H9 (cell line): ENCODE measurements around the gene SIN3A. TPM values are rescaled to one million over a fixed set of nuclear protein-coding genes. Genes with fewer than 3 reads are reported as not detected.

Source experiments
- DNase-seq: peaks from one replicate; pipeline ENCODE4 v3.0.0-alpha.2; 2017
- H2AFZ ChIP-seq: one replicate; pipeline ENCODE4 v1.6.1; 2013; ENCODE audit warnings: mild to moderate bottlenecking, low read length, control low read depth, moderate library complexity
- H2AK5ac ChIP-seq: 2 replicates; pipeline ENCODE4 v1.6.1; 2013; ENCODE audit warnings: low read length, control low read depth, mixed read lengths; ENCODE audit not compliant: insufficient read length
- H2BK120ac ChIP-seq: one replicate; pipeline ENCODE4 v1.6.1; 2013; ENCODE audit warnings: low read depth, mild to moderate bottlenecking, low read length, control low read depth, inconsistent platforms; ENCODE audit not compliant: poor library complexity, severe bottlenecking
- H2BK12ac ChIP-seq: 2 replicates; pipeline ENCODE4 v1.6.1; 2013; ENCODE audit warnings: low read length, control low read depth, mixed read lengths, low read depth; ENCODE audit not compliant: insufficient read length
- H2BK15ac ChIP-seq: 2 replicates; pipeline ENCODE4 v1.6.1; 2013; ENCODE audit warnings: low read depth, low read length, control low read depth
- H2BK20ac ChIP-seq: one replicate; pipeline ENCODE4 v1.6.1; 2013; ENCODE audit warnings: low read depth, mild to moderate bottlenecking, low read length, control low read depth, inconsistent platforms; ENCODE audit not compliant: poor library complexity, severe bottlenecking
- H2BK5ac ChIP-seq: 2 replicates; pipeline ENCODE4 v1.6.1; 2013; ENCODE audit warnings: low read length, control low read depth, mixed read lengths; ENCODE audit not compliant: insufficient read length
- H3K14ac ChIP-seq: 2 replicates; pipeline ENCODE4 v1.6.1; 2013; ENCODE audit warnings: low read length, control low read depth; ENCODE audit not compliant: insufficient read depth
- H3K18ac ChIP-seq: 2 replicates; pipeline ENCODE4 v1.6.1; 2013; ENCODE audit warnings: low read depth, mild to moderate bottlenecking, mixed read lengths, low read length, control low read depth; ENCODE audit not compliant: insufficient read length
- H3K23ac ChIP-seq: 2 replicates; pipeline ENCODE4 v1.6.1; 2013; ENCODE audit warnings: low read length, control low read depth, mixed read lengths, low read depth; ENCODE audit not compliant: insufficient read length
- H3K23me2 ChIP-seq: 2 replicates; pipeline ENCODE4 v1.6.1; 2013; ENCODE audit warnings: low read depth, mild to moderate bottlenecking, mixed read lengths, low read length, control low read depth; ENCODE audit not compliant: insufficient read length, poor library complexity, severe bottlenecking
- H3K27ac ChIP-seq: 2 replicates; pipeline ENCODE4 v1.5.1; 2013; ENCODE audit warnings: low read length, control low read depth, mixed read lengths, low read depth; ENCODE audit not compliant: insufficient read length
- H3K27me3 ChIP-seq: 2 replicates; pipeline ENCODE4 v1.6.1; 2013; ENCODE audit warnings: low read length, control low read depth, inconsistent platforms; ENCODE audit not compliant: insufficient read depth
- H3K4ac ChIP-seq: 2 replicates; pipeline ENCODE4 v1.6.1; 2013; ENCODE audit warnings: low read depth, mild to moderate bottlenecking, control low read depth, inconsistent platforms, low read length, moderate library complexity
- H3K4me1 ChIP-seq: 2 replicates; pipeline ENCODE4 v1.6.1; 2013; ENCODE audit warnings: low read length, control low read depth, inconsistent platforms; ENCODE audit not compliant: insufficient read depth
- H3K4me2 ChIP-seq: 2 replicates; pipeline ENCODE4 v1.6.1; 2013; ENCODE audit warnings: low read length, control low read depth, mixed read lengths; ENCODE audit not compliant: insufficient read length, insufficient read depth
- H3K56ac ChIP-seq: 2 replicates; pipeline ENCODE4 v1.6.1; 2013; ENCODE audit warnings: low read depth, mild to moderate bottlenecking, mixed read lengths, low read length, control low read depth; ENCODE audit not compliant: insufficient read length
- H3K79me1 ChIP-seq: 2 replicates; pipeline ENCODE4 v1.6.1; 2013; ENCODE audit warnings: low read depth, mild to moderate bottlenecking, moderate library complexity, low read length, control low read depth, inconsistent platforms; ENCODE audit not compliant: insufficient read depth, poor library complexity, severe bottlenecking
- H3K79me2 ChIP-seq: 2 replicates; pipeline ENCODE4 v1.6.1; 2013; ENCODE audit warnings: low read length, control low read depth, inconsistent platforms; ENCODE audit not compliant: insufficient read depth
- H3K9ac ChIP-seq: 2 replicates; pipeline ENCODE4 v1.6.1; 2013; ENCODE audit warnings: low read length, control low read depth, mixed read lengths; ENCODE audit not compliant: insufficient read length; ENCODE audit errors: extremely low read depth
- H3K9me3 ChIP-seq: one replicate; pipeline ENCODE4 v1.6.1; 2013; ENCODE audit warnings: low read depth, low read length, inconsistent platforms; ENCODE audit not compliant: control insufficient read depth
- H3T11ph ChIP-seq: one replicate; pipeline ENCODE4 v1.6.1; 2013; ENCODE audit warnings: mild to moderate bottlenecking, low read length, control low read depth, inconsistent platforms
- H4K20me1 ChIP-seq: one replicate; pipeline ENCODE4 v1.6.1; 2013; ENCODE audit not compliant: control insufficient read depth, insufficient read length, insufficient read depth
- H4K5ac ChIP-seq: 2 replicates; pipeline ENCODE4 v1.6.1; 2013; ENCODE audit warnings: low read depth, mild to moderate bottlenecking, mixed read lengths, low read length, control low read depth; ENCODE audit not compliant: insufficient read length
- H4K8ac ChIP-seq: replicated peaks from 2 replicates; pipeline ENCODE4 v1.6.1; 2013; ENCODE audit warnings: low read length, control low read depth, mixed read lengths, low read depth; ENCODE audit not compliant: insufficient read length
- H4K91ac ChIP-seq: 2 replicates; pipeline ENCODE4 v1.6.1; 2013; ENCODE audit warnings: low read depth, mild to moderate bottlenecking, moderate library complexity, mixed read lengths, low read length, control low read depth; ENCODE audit not compliant: insufficient read length
- H3K27ac Mint-ChIP-seq, 3 experiments: 2 replicates in 2 of 3; 3 replicates in 1 of 3; pipeline ENCODE4 v1.8.0; 2020 to 2021; ENCODE audit warnings: mixed read lengths in 3 of 3, mild to moderate bottlenecking in 1 of 3, moderate library complexity in 1 of 3
- H3K27me3 Mint-ChIP-seq: 2 replicates; pipeline ENCODE4 v1.8.0; 2021; ENCODE audit warnings: low read depth, mild to moderate bottlenecking, moderate library complexity, mixed read lengths
- H3K36me3 Mint-ChIP-seq, 3 experiments: 2 replicates in 2 of 3; 3 replicates in 1 of 3; pipeline ENCODE4 v1.8.0; 2020 to 2021; ENCODE audit warnings: low read depth in 3 of 3, mixed read lengths in 3 of 3; ENCODE audit not compliant: insufficient read depth in 1 of 3
- H3K4me1 Mint-ChIP-seq, 2 experiments: 2 replicates each; pipeline ENCODE4 v1.8.0; 2020; ENCODE audit warnings: mixed read lengths in 2 of 2
- H3K4me3 Mint-ChIP-seq, 2 experiments: 2 replicates in 1 of 2; 3 replicates in 1 of 2; pipeline ENCODE4 v1.8.0; 2020 to 2021; ENCODE audit warnings: mild to moderate bottlenecking in 2 of 2, mixed read lengths in 2 of 2, moderate library complexity in 1 of 2
- H3K9me3 Mint-ChIP-seq, 2 experiments: 2 replicates in 1 of 2; 3 replicates in 1 of 2; pipeline ENCODE4 v1.8.0; 2020; ENCODE audit warnings: mild to moderate bottlenecking in 2 of 2, mixed read lengths in 2 of 2, moderate library complexity in 1 of 2
- WGBS: extraction: QIAGEN DNeasy Blood & Tissue Kit; methylation state at CpG from one replicate; pipeline ENCODE4 v1.1.7; 2013; ENCODE audit warnings: missing lambda C conversion rate, low lambda C conversion rate, mixed read lengths; ENCODE audit not compliant: insufficient read length; ENCODE audit errors: extremely low coverage; 5-methylcytosine and 5-hydroxymethylcytosine counted together
- total RNA-seq: library from RNA; stranded (reverse); gene quantifications from 2 replicates; pipeline ENCODE4 v1.2.1, GENCODE V29; 2021
- TF ChIP-seq, protein P1 (sequence below): fragments of 200-600 bp; sonication (generic); conservative IDR thresholded peaks from 3 replicates; pipeline ENCODE4 v1.8.0; 2021; ENCODE audit warnings: antibody characterized with exemption, mild to moderate bottlenecking

The SIN3A gene
- total RNA-seq, 1 experiment from 2014 or later = 102 TPM

DNA sequence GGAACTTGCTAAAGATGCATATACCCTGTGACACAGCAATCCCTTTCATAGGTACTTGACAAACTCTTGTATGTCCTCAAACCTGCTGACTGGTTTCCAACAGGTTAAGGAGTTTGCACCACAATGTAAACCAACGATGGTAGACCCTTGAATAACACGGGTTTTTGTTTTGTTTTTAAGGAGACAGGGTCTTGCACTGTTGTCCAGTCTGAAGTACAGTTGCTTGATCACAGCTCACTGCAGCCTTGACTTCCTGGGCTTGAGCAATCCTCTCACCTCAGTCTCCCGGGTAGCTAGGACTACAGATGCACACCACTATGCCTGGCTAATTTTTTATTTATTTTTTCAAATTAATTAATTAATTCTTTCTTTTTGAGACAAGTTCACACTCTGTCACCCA is 23.3 kb downstream of the SIN3A start:
- Mint-ChIP-seq H3K9me3 (no peaks in the 10 kb centered on the region), H3K4me3 (no peak overlapping the region), H3K4me1 (peaks cover 0 to 5% of the 10 kb centered on the region in 2 experiments; a peak in 2 of 4 replicates), H3K27ac (no peak overlapping the region), H3K36me3 (peaks cover 15 to 56% (median 48%) of the 10 kb centered on the region in 3 experiments; a peak in 6 of 7 replicates), H3K27me3 (no peaks in the 10 kb centered on the region)
- H3K18ac ChIP-seq = no peak overlapping the region
- H3K23me2 ChIP-seq = no peaks in the 10 kb centered on the region
- no peaks in the 10 kb centered on the region for H4K20me1 ChIP-seq
- no peak overlapping the region for H2AK5ac ChIP-seq
- H3K56ac ChIP-seq = no peak overlapping the region
- no peak overlapping the region for H3T11ph ChIP-seq
- H2BK120ac ChIP-seq = no peak overlapping the region
- peaks cover 2% of the 10 kb centered on the region; the same call in 1 of the 2 replicates for H3K79me2 ChIP-seq
- no peak overlapping the region for H3K4me2 ChIP-seq
- no peak overlapping the region for H2BK20ac ChIP-seq
- H3K4me1 ChIP-seq = no peaks in the 10 kb centered on the region
- H3K14ac ChIP-seq = no peak overlapping the region
- H4K5ac ChIP-seq = no peak overlapping the region
- H3K9me3 ChIP-seq = no peaks in the 10 kb centered on the region
- H2BK5ac ChIP-seq = no peak overlapping the region
- H2BK12ac ChIP-seq = no peak overlapping the region
- H4K91ac ChIP-seq = no peak overlapping the region
- H3K27ac ChIP-seq = no peak overlapping the region
- no peak overlapping the region for H4K8ac ChIP-seq
- H3K27me3 ChIP-seq = no peaks in the 10 kb centered on the region
- WGBS = no CpG with 5 or more reads among the region's 3 CpGs
- DNase-seq = no peak
- TF ChIP-seq, protein P1, sequence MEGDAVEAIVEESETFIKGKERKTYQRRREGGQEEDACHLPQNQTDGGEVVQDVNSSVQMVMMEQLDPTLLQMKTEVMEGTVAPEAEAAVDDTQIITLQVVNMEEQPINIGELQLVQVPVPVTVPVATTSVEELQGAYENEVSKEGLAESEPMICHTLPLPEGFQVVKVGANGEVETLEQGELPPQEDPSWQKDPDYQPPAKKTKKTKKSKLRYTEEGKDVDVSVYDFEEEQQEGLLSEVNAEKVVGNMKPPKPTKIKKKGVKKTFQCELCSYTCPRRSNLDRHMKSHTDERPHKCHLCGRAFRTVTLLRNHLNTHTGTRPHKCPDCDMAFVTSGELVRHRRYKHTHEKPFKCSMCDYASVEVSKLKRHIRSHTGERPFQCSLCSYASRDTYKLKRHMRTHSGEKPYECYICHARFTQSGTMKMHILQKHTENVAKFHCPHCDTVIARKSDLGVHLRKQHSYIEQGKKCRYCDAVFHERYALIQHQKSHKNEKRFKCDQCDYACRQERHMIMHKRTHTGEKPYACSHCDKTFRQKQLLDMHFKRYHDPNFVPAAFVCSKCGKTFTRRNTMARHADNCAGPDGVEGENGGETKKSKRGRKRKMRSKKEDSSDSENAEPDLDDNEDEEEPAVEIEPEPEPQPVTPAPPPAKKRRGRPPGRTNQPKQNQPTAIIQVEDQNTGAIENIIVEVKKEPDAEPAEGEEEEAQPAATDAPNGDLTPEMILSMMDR = no peak
- H3K4ac ChIP-seq = no peak overlapping the region
- H2AFZ ChIP-seq = no peak overlapping the region
- peaks cover 7% of the 10 kb centered on the region for H3K79me1 ChIP-seq
- no peak overlapping the region for H3K9ac ChIP-seq
- no peak overlapping the region for H2BK15ac ChIP-seq
- H3K23ac ChIP-seq = no peak overlapping the region
